GM23248 (cell line): ENCODE data around the gene MICU1. TPM values are rescaled to one million over a fixed set of nuclear protein-coding genes. Genes with fewer than 3 reads are reported as not detected.

Source experiments
- DNase-seq: peaks from one replicate; pipeline ENCODE4 v3.0.0-alpha.2; 2015
- H2AFZ ChIP-seq: fragments of 200-600 bp; sonication (generic); 2 replicates; pipeline ENCODE4 v1.6.1; 2016; ENCODE audit warnings: antibody characterized with exemption
- H3F3A ChIP-seq: fragments of 200-600 bp; sonication (generic); 2 replicates; pipeline ENCODE4 v1.6.1; 2016; ENCODE audit warnings: mild to moderate bottlenecking, antibody characterized with exemption, mixed run types; ENCODE audit not compliant: insufficient read depth
- H3K27ac ChIP-seq: fragments of 200-600 bp; sonication (generic); 2 replicates; pipeline ENCODE4 v1.5.1; 2016; ENCODE audit warnings: mild to moderate bottlenecking
- H3K27me3 ChIP-seq: fragments of 200-600 bp; sonication (generic); replicated peaks from 2 replicates; pipeline ENCODE4 v1.6.1; 2016; ENCODE audit warnings: mild to moderate bottlenecking; ENCODE audit not compliant: insufficient read depth
- H3K36me3 ChIP-seq: fragments of 200-600 bp; sonication (generic); 2 replicates; pipeline ENCODE4 v1.6.1; 2016; ENCODE audit warnings: low read depth, mild to moderate bottlenecking
- H3K4me1 ChIP-seq: fragments of 200-600 bp; sonication (generic); 2 replicates; pipeline ENCODE4 v1.6.1; 2016; ENCODE audit warnings: mild to moderate bottlenecking; ENCODE audit not compliant: insufficient read depth
- H3K4me2 ChIP-seq: fragments of 200-600 bp; sonication (generic); one replicate; pipeline ENCODE4 v1.6.1; 2016; ENCODE audit warnings: mild to moderate bottlenecking; ENCODE audit not compliant: unreplicated experiment
- H3K4me3 ChIP-seq: fragments of 200-600 bp; sonication (generic); 2 replicates; pipeline ENCODE4 v1.5.1; 2016; ENCODE audit warnings: mild to moderate bottlenecking
- H3K79me2 ChIP-seq: fragments of 200-600 bp; sonication (generic); 2 replicates; pipeline ENCODE4 v1.6.1; 2016; ENCODE audit warnings: mild to moderate bottlenecking; ENCODE audit not compliant: insufficient read depth
- H3K9ac ChIP-seq: fragments of 200-600 bp; sonication (generic); 2 replicates; pipeline ENCODE4 v1.6.1; 2016; ENCODE audit warnings: mild to moderate bottlenecking
- H3K9me2 ChIP-seq: fragments of 200-600 bp; sonication (generic); 2 replicates; pipeline ENCODE4 v1.6.1; 2016; ENCODE audit warnings: mixed run types, mild to moderate bottlenecking, moderate library complexity; ENCODE audit not compliant: insufficient read depth
- H3K9me3 ChIP-seq: fragments of 200-600 bp; sonication (generic); one replicate; pipeline ENCODE4 v1.6.1; 2017; ENCODE audit warnings: low read depth
- H4K20me1 ChIP-seq: fragments of 200-600 bp; sonication (generic); 2 replicates; pipeline ENCODE4 v1.6.0; 2016; ENCODE audit not compliant: insufficient read depth
- EZH2 ChIP-seq: fragments of 200-600 bp; sonication (generic); IDR thresholded peaks from 2 replicates; pipeline ENCODE4 v1.6.1; 2018; ENCODE audit warnings: antibody characterized with exemption, mild to moderate bottlenecking; ENCODE audit not compliant: insufficient read depth, poor library complexity, severe bottlenecking
- EZH2phosphoT487 ChIP-seq: fragments of 200-600 bp; sonication (generic); IDR thresholded peaks from 2 replicates; pipeline ENCODE4 v1.6.1; 2018; ENCODE audit warnings: antibody characterized with exemption, moderate library complexity, mild to moderate bottlenecking, low read depth; ENCODE audit not compliant: insufficient read depth
- WGBS, 2 experiments: methylation state at CpG; one replicate each; pipeline ENCODE4 v1.1.6; 2015 to 2017; ENCODE audit warnings: low lambda C conversion rate in 2 of 2, low coverage in 1 of 2; ENCODE audit errors: missing lambda C conversion rate in 2 of 2; 5-methylcytosine and 5-hydroxymethylcytosine counted together
- in situ Hi-C: fragments of 300-500 bp; cut with MboI; formaldehyde crosslinking; loops from 2 replicates; pipeline ENCODE4 v1.15.0; 2020
- polyA plus RNA-seq: library from polyadenylated mRNA; unstranded; fragments of >200 nt; fragmentation: Nextera tagmentation; extraction: Ambion mirVana; gene quantifications from 2 replicates; pipeline ENCODE4 v1.2.1, GENCODE V29; 2016
- total RNA-seq: library from RNA; depleted of rRNA; stranded (reverse); fragments of >200 nt; shearing (Covaris generic); gene quantifications from 2 replicates; pipeline ENCODE4 v1.2.3, GENCODE V29; 2014

Gene MICU1
- total and polyA plus RNA-seq, 2 experiments from 2014 or later = 37.3 to 45.0 TPM

DNA sequence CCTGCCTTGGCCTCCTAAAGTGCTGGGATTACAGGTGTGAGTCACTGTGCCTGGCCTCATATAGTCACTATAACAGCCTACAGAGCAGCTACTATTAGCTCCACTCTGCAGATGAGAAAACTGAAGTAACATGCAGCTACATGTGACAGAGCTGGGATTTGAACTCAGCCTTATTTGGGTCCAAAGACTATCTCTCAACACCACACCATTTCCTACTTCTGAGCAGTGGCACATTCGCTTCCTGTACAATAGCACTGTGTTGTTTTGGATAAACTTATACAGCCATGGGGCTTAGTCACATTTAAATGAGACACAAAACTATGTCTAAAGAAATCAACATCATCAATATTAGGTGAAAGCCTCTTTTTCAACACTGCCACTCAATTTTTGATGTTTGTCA, 201.3 kb downstream of the MICU1 start:
- WGBS, 2 experiments = 97 to 100% methylated on average over 1 of the region's 1 CpG
- H3K9ac ChIP-seq = no peak overlapping the region
- no peak overlapping the region for H3K27ac ChIP-seq
- no peak for TF ChIP-seq EZH2
- TF ChIP-seq EZH2phosphoT487 = no peak
- H4K20me1 ChIP-seq = no peaks in the 10 kb centered on the region
- no peak overlapping the region for H3K4me2 ChIP-seq
- H3K36me3 ChIP-seq = no peaks in the 10 kb centered on the region
- no peaks in the 10 kb centered on the region for H3F3A ChIP-seq
- H3K4me1 ChIP-seq = no peaks in the 10 kb centered on the region
- no peaks in the 10 kb centered on the region for H3K79me2 ChIP-seq
- H3K4me3 ChIP-seq = no peak overlapping the region
- H2AFZ ChIP-seq = no peak overlapping the region
- in situ Hi-C loops = no loop called here
- no peak for DNase-seq
- H3K9me3 ChIP-seq = no peaks in the 10 kb centered on the region
- no peaks in the 10 kb centered on the region for H3K9me2 ChIP-seq
- H3K27me3 ChIP-seq = no peaks in the 10 kb centered on the region

DNA sequence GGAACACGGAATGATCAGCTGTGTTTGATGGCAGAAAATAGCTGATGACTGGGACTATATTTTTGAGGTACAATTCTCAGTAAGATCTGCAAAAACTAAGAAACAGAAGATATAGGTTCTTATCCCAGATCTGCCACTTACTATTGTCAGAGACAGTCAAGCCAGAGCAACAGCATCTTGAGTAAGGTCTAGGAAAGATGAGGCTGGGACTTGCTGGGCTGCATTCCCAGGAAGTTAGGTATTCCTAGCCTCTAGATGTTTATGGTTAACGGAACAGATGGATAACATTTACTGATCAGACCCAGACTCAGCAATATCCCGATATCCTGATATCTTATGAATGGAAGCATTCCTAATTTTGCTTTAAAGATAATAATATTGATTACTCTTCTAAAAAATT, 202.5 kb downstream of the MICU1 start:
- in situ Hi-C loops = no loop called here
- no peak for TF ChIP-seq EZH2phosphoT487
- TF ChIP-seq EZH2 = no peak

DNA sequence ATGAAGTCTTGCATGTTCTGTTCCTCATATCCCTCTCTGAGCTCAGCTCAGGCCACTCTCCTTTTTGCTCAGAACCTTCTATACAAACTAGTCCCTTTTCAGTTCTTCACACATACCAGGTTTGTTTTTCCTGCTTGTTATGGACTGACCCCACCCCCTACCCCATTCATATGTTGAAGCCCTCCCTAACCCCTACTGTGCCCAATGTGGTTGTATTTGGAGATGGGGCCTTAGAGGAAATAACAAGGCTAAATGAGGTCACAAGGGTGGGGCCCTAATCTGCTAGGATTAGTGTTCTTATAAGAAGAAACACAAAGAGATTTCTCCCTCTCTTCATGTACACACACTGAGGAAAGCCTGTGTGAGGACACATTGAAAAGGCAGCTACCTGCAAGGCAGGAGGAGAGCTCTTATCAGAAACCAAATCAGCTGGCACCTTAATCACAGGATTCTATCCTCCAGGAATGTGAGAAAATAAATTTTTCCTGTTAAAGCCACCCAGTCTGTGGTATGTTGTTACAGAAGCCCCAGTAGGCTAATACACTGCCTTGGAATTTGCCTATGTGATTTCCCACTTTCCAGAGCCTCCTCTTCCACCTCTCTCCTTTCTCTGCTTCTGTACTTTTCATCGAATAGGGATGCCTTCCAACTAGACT, 203.9 kb downstream of the MICU1 start:
- in situ Hi-C loops = no loop called here

More for the DNA sequence above, 202.5 kb downstream of the MICU1 start:
- no peak overlapping the region for H2AFZ ChIP-seq
- H3K27ac ChIP-seq = no peak overlapping the region
- WGBS, 2 experiments = 99% methylated on average over 3 of the region's 3 CpGs
- H3K4me1 ChIP-seq = no peaks in the 10 kb centered on the region
- H3K4me3 ChIP-seq = no peak overlapping the region
- no peaks in the 10 kb centered on the region for H3K79me2 ChIP-seq
- H3K27me3 ChIP-seq = no peaks in the 10 kb centered on the region
- H3K9me3 ChIP-seq = no peaks in the 10 kb centered on the region
- DNase-seq = no peak
- H3K9me2 ChIP-seq = no peaks in the 10 kb centered on the region
- H3K36me3 ChIP-seq = no peaks in the 10 kb centered on the region
- no peaks in the 10 kb centered on the region for H4K20me1 ChIP-seq
- no peak overlapping the region for H3K9ac ChIP-seq
- H3K4me2 ChIP-seq = no peak overlapping the region
- no peaks in the 10 kb centered on the region for H3F3A ChIP-seq

DNA sequence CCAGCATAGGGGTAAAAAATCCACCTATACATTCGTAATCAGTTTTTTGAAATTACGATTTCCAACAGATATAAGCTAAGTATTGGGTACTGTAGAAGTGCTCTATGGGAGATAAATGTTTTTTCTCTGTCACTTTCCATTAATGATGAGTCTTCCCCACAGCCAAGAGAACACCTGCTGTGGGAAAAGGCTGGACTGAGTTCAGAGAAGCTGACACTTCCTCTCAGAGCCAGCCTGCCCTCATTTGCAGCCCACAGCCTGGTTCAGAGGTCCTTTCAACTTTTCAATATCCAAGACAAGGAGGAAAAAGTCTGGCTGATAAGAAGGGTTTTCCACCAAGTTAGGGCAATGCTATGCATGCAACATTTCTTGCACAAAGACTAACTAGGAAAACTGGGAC, 206.6 kb downstream of the MICU1 start:
- H3K36me3 ChIP-seq = no peaks in the 10 kb centered on the region
- in situ Hi-C loops = no loop called here
- H3K27me3 ChIP-seq = no peaks in the 10 kb centered on the region
- H3F3A ChIP-seq = no peaks in the 10 kb centered on the region
- no peak overlapping the region for H3K4me2 ChIP-seq
- 98 to 99% methylated on average over 2 of the region's 2 CpGs for WGBS, 2 experiments
- no peak for DNase-seq
- no peak for TF ChIP-seq EZH2phosphoT487
- no peak for TF ChIP-seq EZH2
- H3K79me2 ChIP-seq = no peaks in the 10 kb centered on the region
- no peak overlapping the region for H3K4me3 ChIP-seq
- H2AFZ ChIP-seq = no peak overlapping the region
- no peaks in the 10 kb centered on the region for H3K4me1 ChIP-seq
- H3K27ac ChIP-seq = no peak overlapping the region
- no peaks in the 10 kb centered on the region for H4K20me1 ChIP-seq
- H3K9me3 ChIP-seq = no peaks in the 10 kb centered on the region
- H3K9ac ChIP-seq = no peak overlapping the region
- H3K9me2 ChIP-seq = no peaks in the 10 kb centered on the region

More for the DNA sequence above, 203.9 kb downstream of the MICU1 start:
- H3K9me3 ChIP-seq = no peaks in the 10 kb centered on the region
- H3K4me2 ChIP-seq = no peak overlapping the region
- H3F3A ChIP-seq = no peaks in the 10 kb centered on the region
- no peaks in the 10 kb centered on the region for H3K27me3 ChIP-seq
- WGBS, 2 experiments = 95% methylated on average over 1 of the region's 1 CpG
- no peaks in the 10 kb centered on the region for H3K79me2 ChIP-seq
- no peak overlapping the region for H3K9ac ChIP-seq
- TF ChIP-seq EZH2 (no peak), EZH2phosphoT487 (no peak)
- no peak overlapping the region for H2AFZ ChIP-seq
- H4K20me1 ChIP-seq = no peaks in the 10 kb centered on the region
- no peak for DNase-seq
- no peak overlapping the region for H3K4me3 ChIP-seq
- no peaks in the 10 kb centered on the region for H3K4me1 ChIP-seq
- H3K36me3 ChIP-seq = no peaks in the 10 kb centered on the region
- no peaks in the 10 kb centered on the region for H3K9me2 ChIP-seq
- no peak overlapping the region for H3K27ac ChIP-seq
